GM21576 (cell line): ENCODE results near the gene SLC19A1.

Experiments used
- ATAC-seq: cut with Tn5 transposase; IDR thresholded peaks from one replicate; pipeline ENCODE4 v1.9.1; 2021; ENCODE audit warnings: mild to moderate bottlenecking, moderate library complexity; ENCODE audit not compliant: unreplicated experiment

SLC19A1 gene

DNA sequence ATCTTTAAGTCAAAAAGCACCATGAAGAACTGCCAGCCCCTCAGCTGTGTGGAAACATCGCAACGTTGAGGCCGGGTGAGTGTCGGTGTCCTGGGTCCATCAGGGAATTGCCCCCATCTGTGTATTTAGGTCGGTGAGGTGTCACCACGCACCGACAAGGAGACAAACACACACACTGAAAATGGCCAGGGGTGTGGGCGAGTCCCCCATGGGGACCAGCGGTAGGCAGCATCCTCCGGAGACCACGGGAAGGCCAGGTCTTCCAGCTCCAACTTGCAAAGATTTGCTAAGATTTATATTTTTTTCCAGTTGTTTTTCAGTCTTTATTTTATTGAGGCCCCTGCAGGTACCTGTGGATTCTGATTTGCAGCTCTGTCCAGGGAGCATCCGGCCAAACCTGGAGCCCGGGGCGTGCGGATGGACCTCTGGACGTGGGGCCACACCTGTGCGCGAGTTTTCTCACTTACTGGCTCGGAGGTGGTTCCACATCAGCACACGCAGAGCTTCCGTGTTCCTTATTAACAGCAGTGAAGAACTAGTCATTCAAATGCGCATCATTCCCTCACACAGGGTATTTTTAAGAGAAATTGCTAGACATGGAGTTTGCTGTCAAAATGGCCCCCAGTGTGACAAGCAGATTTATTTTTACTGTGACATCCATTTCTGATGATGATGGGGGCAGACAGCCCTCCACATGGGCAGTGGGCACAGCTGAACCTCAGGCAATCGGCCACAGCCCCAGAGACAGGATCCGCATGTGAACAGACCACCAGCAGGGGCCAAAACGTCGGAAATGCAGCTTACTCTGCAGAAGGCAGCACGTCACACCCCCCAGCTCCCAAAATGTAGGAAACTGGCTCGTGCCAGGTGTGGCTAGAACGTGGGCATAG, 17.2 kb upstream of the SLC19A1 start:
- no peak for ATAC-seq

- ATAC-seq: no peak
Measured at GRCh38 chr21:45558044-45558721, 15.9 kb upstream of the SLC19A1 start.

- ATAC-seq: no peak
Measured at GRCh38 chr21:45557616-45558043, 15.4 kb upstream of the SLC19A1 start.

DNA sequence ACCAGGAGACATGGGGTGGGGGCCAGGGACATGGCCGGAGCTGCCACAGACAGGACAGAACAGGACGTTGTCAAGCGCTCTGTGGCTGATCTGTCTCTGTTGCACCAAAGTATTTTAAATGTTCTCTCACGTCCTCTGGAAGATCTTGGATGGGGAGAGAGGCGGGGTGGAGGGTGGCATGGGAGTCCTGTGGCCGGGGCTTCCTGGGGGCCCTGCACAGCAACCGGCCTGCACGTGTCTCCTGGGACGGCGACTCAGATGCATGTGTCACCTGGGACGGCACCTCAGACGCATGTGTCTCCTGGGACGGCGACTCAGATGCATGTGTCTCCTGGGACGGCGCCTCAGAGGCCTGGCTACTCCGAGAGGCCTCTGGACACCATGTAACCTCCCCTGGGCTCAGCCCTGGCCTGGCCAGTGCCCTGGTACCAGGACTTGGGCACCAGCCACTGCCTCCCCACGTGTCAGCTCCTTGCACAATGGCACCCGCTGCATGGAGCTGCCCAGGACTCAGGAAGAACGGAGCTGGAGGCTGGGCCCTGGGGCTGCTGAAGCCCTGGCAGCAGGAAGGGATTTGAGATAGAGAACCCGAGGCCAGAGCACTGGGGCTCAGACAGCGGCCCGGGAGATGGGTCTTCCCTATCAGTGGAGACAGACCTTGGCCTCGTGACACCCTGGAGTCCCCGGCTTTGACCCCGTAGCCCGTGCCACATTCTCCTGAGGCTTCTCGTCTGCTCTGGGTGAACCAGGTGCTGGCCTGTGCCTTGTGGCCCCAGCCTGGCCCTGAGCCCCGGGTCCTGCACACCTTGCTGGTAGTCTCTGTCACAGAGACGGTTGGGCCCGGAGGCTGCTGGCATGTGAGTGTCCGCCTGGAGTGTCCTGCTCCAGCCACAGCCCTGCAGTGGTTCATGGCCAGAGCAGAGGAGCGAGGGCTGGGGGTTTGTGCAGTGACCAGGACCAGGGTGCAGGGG, 14.7 kb upstream of the SLC19A1 start:
- ATAC-seq: no peak

DNA sequence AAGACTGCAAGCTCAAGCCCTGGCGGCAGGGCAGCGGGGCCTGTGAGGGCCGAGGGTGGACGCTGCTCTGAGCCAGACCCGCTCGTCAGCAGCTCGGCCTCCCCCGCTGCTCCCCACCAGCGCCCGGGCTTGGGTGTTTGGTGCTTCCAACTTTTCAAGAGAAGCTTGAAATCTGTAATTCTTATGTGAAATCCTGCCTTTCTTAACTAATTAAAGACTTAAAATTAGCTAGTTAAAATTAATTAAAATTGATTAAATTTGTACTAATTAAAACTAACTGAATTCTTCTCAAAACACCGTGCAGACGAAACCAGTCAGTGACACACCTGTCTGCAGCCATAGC, 14.0 kb upstream of the SLC19A1 start:
- ATAC-seq: no peak

DNA sequence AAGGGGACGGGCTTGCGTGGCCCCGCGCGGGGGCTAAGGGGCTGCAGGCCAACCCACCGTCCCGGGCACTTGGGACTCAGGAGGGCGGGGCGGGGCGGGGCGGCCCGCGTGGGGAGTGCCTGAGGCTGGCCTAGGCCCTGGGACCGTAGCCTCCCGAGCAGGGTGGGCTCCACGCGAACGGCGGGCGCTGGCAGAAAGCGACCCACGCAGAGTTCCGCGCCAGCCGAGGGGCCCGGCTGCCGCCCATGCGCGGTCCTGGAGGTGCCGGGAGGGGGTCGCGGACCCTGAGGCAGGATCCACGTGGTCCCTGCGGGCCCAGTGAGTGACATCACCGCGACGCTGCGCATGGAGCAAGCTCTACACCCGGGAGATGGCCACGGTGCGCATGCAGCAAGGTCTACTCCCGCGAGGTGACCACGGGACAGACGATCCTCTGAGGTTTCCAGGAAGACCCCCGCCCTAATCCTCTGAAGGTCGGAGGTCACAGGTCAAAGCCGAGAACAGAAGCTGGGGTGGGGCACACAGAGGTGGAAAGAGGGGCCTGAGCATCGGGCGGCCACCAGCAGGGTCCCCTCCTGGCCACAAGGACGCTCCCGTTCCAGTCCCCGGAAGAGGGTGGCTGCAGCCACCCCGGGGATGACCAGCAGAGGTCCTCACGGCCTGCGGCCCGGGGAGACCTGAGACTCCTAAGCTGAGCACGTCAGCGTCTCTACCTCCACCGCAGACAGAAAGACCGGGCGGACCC, 13.5 kb upstream of the SLC19A1 start:
- ATAC-seq: no peak

GRCh38 chr21:45555251-45555556, 13.0 kb upstream of the SLC19A1 start:
- ATAC-seq: no peak

GRCh38 chr21:45554477-45555175, 12.4 kb upstream of the SLC19A1 start:
- ATAC-seq: peak; percentile 45

DNA sequence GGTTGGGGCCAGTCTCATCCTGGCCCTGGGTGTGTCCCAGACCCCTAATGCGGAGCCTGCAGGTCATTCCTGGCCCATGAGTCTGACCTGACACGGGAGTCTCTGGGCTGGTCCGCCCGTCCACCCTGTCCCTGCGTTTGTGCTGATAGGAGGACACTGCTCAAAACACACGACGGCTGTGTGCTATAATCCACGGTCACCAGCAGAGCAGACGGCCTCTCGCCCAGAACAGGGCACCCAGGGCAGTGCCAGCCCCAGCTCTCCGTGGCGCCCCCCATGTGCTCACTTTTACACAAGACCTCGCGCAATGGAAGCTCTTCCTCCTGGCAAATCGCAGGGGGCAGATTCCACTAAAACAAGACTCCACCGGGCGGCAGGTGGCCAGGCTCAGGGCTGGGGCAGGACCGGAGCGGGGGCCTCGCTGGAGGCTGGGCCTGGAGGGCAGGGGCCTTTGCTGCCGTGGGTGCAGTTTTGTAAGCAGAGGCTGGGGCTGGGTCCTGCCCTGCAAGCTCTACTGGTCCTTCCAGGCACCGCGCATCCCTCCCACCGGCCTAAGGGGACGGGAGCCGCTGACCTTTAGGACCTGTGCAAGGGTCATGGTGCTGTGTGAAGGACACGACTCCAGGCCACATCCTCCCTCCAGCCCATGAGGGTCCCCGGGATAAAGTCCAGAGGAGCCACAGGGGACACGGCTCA, 10.6 kb upstream of the SLC19A1 start:
- ATAC-seq: no peak

DNA sequence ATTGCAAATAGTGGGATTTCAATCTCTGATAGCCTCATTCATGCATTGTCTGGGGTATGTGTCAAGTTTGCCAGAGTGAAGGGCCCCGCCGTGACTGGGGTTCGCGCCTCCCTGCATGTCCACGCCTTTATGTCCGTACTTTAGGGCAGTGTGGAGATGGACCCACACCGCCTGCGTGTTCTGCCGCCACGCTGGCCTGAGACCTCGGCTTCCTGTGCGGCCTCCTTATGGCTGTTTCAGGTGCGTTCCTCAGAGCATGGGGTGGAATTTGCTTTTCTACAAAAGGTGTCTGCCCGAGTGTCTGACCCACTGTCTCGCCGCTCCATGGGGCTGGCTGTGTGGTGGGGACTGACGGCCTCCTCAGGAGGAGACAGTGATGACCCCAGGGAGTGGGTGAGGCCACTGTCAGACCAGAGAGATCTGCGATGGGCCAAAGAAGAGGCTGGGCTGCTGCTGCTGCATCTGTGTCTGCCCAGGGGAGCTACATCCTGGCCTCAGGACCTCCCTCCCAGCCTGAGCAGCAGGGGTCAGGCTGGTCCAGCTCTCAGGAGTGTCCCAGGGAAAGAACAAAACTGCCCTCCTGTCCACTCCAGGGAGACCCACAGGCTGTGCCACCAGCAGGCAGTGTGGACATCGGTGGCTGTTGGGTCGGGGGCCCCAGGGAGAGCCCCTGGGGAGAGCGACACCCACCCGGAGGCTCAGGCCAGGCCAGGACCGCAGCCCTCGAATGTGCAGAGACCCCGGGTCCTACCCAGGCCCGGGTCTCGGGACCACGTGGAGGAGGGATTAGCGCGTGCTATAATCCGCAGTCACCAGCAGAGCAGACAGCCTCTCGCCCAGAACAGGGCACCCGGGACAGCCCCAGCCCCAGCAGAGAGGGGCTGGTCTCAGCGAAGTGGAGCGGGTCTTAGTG, 9.8 kb upstream of the SLC19A1 start:
- ATAC-seq: no peak

GRCh38 chr21:45551316-45551715, 9.1 kb upstream of the SLC19A1 start:
- no peak for ATAC-seq

GRCh38 chr21:45550522-45551210, 8.4 kb upstream of the SLC19A1 start:
- ATAC-seq: no peak

- ATAC-seq: no peak
Measured at GRCh38 chr21:45549626-45550463, 7.6 kb upstream of the SLC19A1 start.

DNA sequence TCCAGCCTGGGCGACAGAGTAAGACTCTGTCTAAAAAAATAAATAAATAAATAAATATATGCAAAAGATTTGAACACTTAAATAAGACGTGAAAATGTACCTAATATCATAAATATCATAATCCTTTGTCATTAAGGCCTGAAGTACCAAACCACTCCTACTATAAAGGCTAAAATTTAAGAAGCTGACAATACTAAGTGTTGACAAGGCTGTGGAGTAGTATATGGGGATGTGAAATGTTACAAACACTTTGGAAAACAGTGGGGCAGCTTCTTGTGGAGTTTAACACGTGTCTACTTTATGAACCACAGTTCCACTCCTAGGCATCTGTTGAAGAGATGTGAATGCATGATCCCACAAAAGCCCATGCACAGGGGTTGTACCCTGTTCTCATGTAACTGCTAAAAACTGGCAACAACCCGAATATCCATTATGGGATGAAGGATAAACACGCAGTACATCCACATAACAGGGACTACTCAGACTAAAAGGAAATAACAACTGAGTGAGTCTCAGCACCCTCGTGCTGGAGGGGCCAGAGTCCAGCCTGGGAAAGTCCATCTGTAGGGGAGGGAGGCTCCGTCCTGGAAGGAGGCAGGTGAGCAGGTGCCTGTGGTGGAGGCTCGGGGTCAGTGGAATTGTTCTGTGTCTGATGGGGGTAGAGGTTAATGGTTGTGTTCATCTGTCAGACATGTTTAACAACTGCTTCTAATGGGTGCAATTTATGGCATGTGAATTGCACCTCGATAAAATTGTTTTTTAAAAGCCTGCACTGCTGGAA, 6.7 kb upstream of the SLC19A1 start:
- no peak for ATAC-seq

DNA sequence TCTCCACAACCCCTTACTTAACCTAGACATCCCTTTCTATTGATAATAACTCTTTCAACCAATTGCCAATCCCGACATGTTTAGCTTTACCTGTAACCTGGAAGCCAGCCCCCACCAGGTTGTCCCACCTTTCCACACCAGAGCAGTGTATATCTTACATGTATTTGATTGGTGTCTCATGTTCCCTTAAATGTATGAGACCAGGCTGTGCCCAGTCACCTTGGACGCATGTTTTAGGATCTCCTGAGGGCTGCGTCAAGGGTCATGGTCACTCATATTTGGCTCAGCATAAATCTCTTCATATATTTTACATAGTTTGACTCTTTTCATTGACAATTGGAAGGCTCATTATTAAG, 5.3 kb upstream of the SLC19A1 start:
- ATAC-seq: no peak
